Activated CD8-positive, alpha-beta memory T cell treated with anti-CD3 and anti-CD28 coated beads, Interleukin-2, amount 10 ng/mL, durations not matched to agents 7 days and 5 days (primary cell): ENCODE data around the gene TMTC3. TPM values are rescaled to one million over a fixed set of nuclear protein-coding genes. Genes with fewer than 3 reads are reported as not detected.

Experiments used
- ATAC-seq: fragments of 150-1000 bp; cut with Tn5 transposase; one replicate; pipeline ENCODE4 v1.10.0; 2021; ENCODE audit warnings: moderate library complexity
- CTCF ChIA-PET: fragments of 350-600 bp; sonication (Branson Sonifier 250); formaldehyde crosslinking; loops from one replicate; lab custom pipeline; 2021; ENCODE audit warnings: antibody characterized with exemption; lab: Charles Lee
- DNase-seq: peaks from one replicate; pipeline ENCODE4 v3.0.0-alpha.2; 2020
- H3K27ac Mint-ChIP-seq: one replicate; pipeline ENCODE4 v1.8.0; 2021; ENCODE audit warnings: mild to moderate bottlenecking, mixed read lengths
- H3K27me3 Mint-ChIP-seq: one replicate; pipeline ENCODE4 v1.8.0; 2021; ENCODE audit warnings: mixed read lengths
- H3K36me3 Mint-ChIP-seq: one replicate; pipeline ENCODE4 v1.8.0; 2021; ENCODE audit warnings: mild to moderate bottlenecking, mixed read lengths
- H3K4me1 Mint-ChIP-seq: one replicate; pipeline ENCODE4 v1.8.0; 2021; ENCODE audit warnings: mixed read lengths
- H3K4me3 Mint-ChIP-seq: one replicate; pipeline ENCODE4 v1.8.0; 2021; ENCODE audit warnings: mild to moderate bottlenecking, moderate library complexity, mixed read lengths
- H3K9me3 Mint-ChIP-seq: one replicate; pipeline ENCODE4 v1.8.0; 2022; ENCODE audit warnings: low read depth, mixed read lengths
- total RNA-seq, 2 experiments: library from RNA; stranded (reverse); gene quantifications; one replicate each; pipeline ENCODE4 v1.2.3, GENCODE V29; 2021

The TMTC3 gene
- total RNA-seq, 2 experiments from 2014 or later, result 5.9 to 7.6 TPM

DNA sequence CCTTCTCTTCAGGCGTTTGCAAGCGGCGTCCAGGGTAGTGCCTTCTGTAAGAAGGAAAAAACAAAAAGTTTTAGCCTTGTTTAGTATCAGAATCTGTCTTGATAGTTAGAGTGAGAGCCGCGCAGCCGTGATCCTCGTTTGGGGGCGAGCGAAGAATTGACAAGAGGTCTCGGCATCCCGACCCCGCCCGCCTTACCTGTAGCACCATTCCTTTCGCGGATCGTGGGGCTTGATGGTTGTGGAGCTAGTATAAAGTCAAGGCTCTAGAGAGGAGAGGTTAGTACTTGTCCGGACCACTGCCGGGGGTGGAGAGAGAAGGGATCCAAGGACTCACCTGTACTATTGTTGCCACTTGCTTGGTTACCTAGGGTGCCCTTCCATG is 494 bp downstream of the TMTC3 start:
- Mint-ChIP-seq H3K4me3 (peak overlapping the region; percentile 87), H3K27ac (peak overlapping the region; percentile 92), H3K9me3 (no peaks in the 10 kb centered on the region), H3K4me1 (peaks cover 37% of the 10 kb centered on the region), H3K36me3 (peaks cover 19% of the 10 kb centered on the region), H3K27me3 (no peaks in the 10 kb centered on the region)
- peak; percentile 59 for DNase-seq
- CTCF ChIA-PET, result interaction anchor here (0.8 to 1.4 kb wide), 2 partner anchors 9 to 157 kb away, joined by 3 to 4 read pairs; no protein-coding TSS in a partner anchor
- peak; percentile 1 for ATAC-seq

DNA sequence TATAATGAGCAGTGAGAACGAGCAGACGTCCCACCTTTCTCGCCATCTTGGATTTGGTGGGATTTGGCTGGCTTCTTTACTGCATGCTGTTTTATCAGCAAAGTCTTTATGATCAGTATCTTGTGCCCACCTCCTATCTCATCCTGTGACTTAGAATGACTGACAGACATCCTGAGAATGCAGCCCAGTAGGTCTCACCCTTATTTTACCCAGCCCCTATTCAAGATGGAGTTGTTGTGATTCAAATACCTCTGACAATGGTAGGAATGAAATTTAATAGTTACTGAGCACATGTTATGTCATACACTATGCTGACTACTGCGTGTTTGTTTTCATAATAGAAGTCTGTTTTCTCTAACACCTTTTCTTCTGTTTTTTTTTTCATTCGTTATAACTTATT is 1.9 kb downstream of the TMTC3 start:
- Mint-ChIP-seq H3K9me3 (no peaks in the 10 kb centered on the region), H3K27me3 (no peaks in the 10 kb centered on the region), H3K27ac (no peak overlapping the region), H3K4me1 (peaks cover 37% of the 10 kb centered on the region), H3K4me3 (no peak overlapping the region), H3K36me3 (peaks cover 9% of the 10 kb centered on the region)
- ATAC-seq, result no peak
- no peak for DNase-seq
- CTCF ChIA-PET, result no interaction called here

DNA sequence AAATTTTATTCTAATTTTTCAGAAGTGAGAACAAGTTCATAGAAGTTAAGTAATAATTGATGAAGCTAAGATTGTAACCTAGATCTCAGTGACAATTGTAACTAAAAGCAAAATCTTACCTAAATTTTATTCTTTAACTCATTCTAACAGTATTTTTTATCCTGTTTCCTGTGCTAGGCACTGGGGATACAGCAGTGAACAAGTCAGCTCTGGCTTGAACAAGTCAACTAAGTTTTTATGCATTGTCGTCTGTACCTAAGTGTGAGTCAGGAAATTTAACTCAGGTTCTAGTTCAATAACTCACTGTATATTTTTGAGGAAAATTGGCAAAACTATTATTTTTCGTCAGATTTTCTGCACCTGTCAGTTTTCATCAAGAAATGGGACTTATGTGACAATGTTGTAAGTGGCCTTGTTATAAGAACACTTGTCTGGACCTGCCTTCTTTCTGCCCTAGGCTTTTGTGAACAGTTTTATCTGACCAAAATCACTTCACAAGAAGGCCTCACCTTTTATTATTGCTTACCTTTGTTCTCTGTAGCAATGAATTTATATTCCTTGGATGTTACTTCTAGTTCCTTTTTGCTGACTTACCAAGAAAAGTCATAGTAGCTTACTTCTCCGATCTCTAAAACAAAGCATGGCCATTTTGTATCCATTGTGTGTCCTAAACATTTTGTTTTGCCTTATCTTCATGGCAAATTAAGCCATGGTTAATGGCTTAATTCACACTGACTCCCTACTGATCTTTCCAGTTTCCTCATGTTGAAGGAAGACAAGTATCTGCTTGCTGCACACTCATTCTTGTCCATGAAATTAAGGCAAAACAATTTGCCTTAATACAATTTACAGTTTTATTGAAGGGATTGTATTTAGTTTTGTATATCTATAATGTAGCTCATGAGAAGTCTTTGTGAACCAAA is 2.7 kb downstream of the TMTC3 start:
- CTCF ChIA-PET, result no interaction called here
- DNase-seq, result no peak
- Mint-ChIP-seq H3K36me3 (peaks cover 11% of the 10 kb centered on the region), H3K27ac (no peak overlapping the region), H3K4me1 (peaks cover 37% of the 10 kb centered on the region), H3K4me3 (no peak overlapping the region), H3K27me3 (no peaks in the 10 kb centered on the region), H3K9me3 (no peaks in the 10 kb centered on the region)
- no peak for ATAC-seq

DNA sequence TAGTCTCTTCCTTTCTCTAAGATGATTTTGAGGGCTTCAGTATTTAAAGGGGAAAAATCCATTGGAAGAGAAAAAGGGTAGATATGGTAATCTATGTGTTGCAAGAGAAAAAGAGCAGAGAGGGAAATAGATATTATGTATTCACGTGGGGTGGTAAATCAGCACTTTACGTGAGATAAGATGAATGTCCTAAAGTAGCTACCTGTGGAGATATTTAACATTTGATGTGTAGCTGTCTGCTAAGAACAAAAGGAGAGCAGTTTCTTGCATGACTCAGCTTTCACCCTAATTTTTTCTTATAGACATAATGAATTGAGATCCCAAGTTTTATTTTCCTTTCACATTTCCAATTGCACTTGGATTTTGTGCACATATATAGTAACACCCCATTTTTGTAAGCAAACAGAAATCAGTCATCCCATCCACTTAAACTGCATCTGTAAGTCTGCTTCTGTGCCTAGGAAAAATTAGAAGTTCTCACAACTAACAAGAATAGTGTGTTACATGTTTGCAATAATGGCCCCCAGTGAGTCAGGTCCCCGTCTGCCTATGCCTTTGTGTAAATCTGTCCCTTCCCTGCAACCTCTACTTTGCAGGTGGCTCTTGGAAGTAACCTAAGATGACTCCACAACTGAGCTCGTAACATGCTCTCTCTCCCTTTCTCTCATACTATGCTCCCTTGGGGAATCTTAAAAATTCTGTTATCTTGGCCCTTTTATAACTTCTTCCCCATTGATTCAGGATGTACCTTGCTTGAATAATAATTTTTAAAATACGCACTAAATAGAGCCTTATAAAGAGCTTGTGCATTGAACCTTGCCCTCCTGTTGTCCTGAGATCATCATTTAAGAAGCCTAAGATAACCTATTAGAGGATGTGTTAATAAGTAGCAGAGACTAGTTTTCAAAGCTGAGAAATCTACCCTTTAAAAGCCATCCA is 3.7 kb downstream of the TMTC3 start:
- Mint-ChIP-seq H3K27me3 (no peaks in the 10 kb centered on the region), H3K4me3 (no peak overlapping the region), H3K27ac (no peak overlapping the region), H3K36me3 (peaks cover 13% of the 10 kb centered on the region), H3K4me1 (peaks cover 32% of the 10 kb centered on the region), H3K9me3 (no peaks in the 10 kb centered on the region)
- no peak for DNase-seq
- CTCF ChIA-PET, result no interaction called here
- ATAC-seq, result no peak

DNA sequence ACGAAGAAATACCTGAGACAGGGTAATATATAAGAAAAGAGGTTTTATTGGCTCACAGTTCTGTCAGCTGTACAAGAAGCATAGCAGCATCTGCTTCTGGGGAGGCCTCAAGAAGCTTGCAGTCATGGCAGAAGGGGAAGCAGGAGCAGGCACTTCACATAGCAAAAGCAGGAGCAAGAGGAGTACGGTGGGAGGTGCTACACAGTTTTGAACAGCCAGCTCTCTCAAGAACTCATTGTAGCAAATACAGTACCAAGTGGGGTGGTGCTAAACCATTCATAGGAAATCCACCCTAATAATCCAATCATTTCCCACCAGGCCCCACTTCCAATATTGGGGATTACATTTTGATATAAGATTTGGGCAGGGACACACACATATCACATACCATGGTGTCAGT is 8.0 kb downstream of the TMTC3 start:
- H3K36me3 Mint-ChIP-seq, result peaks cover 10% of the 10 kb centered on the region
- no peak overlapping the region for H3K4me3 Mint-ChIP-seq
- CTCF ChIA-PET, result no interaction called here
- no peaks in the 10 kb centered on the region for H3K9me3 Mint-ChIP-seq
- DNase-seq (no peak), ATAC-seq (no peak)
- H3K4me1 Mint-ChIP-seq, result peaks cover 11% of the 10 kb centered on the region
- no peaks in the 10 kb centered on the region for H3K27me3 Mint-ChIP-seq
- no peak overlapping the region for H3K27ac Mint-ChIP-seq

DNA sequence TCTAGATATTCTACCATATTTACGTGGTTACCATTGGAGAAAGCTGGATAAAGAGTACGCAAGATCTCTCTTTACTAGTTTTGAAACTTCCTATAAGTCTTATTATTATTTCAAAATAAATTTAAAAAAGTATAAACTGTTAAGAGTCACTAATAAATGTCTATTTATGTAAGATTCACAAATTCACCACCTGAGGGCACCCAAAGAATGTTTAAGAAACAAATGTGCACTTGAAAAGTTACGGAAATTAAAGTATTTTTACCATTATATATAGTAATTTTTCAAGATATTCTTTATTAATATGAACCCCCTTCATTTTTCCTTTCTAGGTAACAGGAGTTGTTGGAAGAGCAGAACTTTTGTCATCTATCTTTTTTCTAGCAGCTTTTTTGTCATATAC is 11.9 kb downstream of the TMTC3 start:
- DNase-seq (no peak), ATAC-seq (no peak)
- CTCF ChIA-PET, result interaction anchor here (1.0 kb wide), 1 partner anchor 12 kb away, joined by 3 read pairs; the partner anchor contains the start of genes CEP290 and TMTC3
- Mint-ChIP-seq H3K27me3 (no peaks in the 10 kb centered on the region), H3K4me3 (no peak overlapping the region), H3K4me1 (peaks cover 3% of the 10 kb centered on the region), H3K27ac (no peak overlapping the region), H3K36me3 (peaks cover 13% of the 10 kb centered on the region), H3K9me3 (no peaks in the 10 kb centered on the region)

DNA sequence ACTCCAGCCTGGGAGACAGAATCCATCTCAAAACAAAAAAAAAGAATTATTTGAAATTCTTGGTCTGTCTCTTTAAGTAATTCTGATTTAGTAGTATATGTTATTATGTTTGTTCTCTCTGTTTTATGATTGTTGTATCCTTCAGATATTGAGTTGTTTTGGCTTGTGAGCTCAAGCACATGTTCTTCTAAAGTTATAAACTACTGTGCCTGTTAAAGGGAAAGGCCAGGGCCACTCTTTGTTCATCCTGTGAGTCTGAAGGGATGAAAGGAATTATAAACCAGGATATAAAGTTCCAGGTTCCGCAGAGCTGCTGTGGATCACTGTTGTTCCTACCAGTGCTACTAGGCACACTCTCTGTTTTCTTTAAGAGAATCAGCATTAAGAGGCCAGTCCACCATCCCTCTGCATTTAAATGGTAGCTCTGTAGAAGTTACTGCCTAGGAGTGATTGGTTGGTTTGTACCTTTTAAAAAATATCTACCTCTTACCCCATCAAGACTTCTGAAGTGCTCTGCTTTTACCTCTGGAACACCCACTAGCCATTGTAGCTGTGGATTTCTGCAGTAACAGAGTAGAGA is 14.1 kb downstream of the TMTC3 start:
- H3K9me3 Mint-ChIP-seq, result no peaks in the 10 kb centered on the region
- H3K4me1 Mint-ChIP-seq, result peaks cover 3% of the 10 kb centered on the region
- DNase-seq (no peak), ATAC-seq (no peak)
- CTCF ChIA-PET, result no interaction called here
- no peaks in the 10 kb centered on the region for H3K27me3 Mint-ChIP-seq
- H3K36me3 Mint-ChIP-seq, result peaks cover 12% of the 10 kb centered on the region
- H3K4me3 Mint-ChIP-seq, result no peak overlapping the region
- no peak overlapping the region for H3K27ac Mint-ChIP-seq

DNA sequence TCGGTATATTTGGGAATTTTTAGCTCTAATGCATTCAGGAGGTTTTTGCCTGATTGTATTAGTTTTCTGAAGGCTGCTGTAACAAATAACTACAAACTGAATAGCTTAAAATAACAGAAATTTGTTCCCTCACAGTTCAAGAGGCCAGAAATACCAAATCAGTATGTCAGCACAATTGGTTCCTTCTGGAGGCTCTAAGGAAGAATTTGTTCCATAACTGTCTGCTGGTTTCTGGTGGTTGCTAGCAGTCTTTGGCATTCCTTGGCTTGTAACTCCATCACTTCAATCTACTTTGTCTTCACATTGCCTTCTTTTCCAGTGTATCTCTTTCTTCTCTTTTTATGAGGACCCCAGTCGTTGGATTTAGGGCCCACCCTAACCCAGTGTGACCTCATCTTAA is 21.3 kb downstream of the TMTC3 start:
- ATAC-seq, result no peak

DNA sequence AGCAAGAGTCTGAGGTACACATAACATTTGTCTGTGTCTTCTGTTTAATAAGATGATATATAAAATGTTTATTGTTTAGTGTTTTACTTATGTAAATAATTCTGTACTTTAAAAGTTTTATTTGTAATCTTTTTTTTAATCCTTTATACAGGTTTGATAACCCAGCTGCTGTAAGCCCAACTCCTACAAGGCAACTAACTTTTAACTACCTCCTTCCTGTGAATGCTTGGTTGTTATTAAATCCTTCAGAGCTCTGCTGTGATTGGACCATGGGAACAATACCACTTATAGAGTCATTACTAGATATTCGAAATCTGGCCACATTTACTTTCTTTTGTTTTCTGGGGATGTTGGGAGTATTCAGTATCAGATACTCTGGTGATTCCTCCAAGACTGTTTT is 24.1 kb downstream of the TMTC3 start:
- DNase-seq (no peak), ATAC-seq (no peak)
- no peak overlapping the region for H3K4me3 Mint-ChIP-seq
- no peaks in the 10 kb centered on the region for H3K4me1 Mint-ChIP-seq
- H3K27me3 Mint-ChIP-seq, result no peaks in the 10 kb centered on the region
- no peak overlapping the region for H3K27ac Mint-ChIP-seq
- CTCF ChIA-PET, result no interaction called here
- H3K9me3 Mint-ChIP-seq, result no peaks in the 10 kb centered on the region
- H3K36me3 Mint-ChIP-seq, result peaks cover 49% of the 10 kb centered on the region

More for the DNA sequence above, 21.3 kb downstream of the TMTC3 start:
- no peaks in the 10 kb centered on the region for H3K27me3 Mint-ChIP-seq
- H3K9me3 Mint-ChIP-seq, result no peaks in the 10 kb centered on the region
- peaks cover 45% of the 10 kb centered on the region for H3K36me3 Mint-ChIP-seq
- CTCF ChIA-PET, result no interaction called here
- H3K27ac Mint-ChIP-seq, result no peak overlapping the region
- H3K4me3 Mint-ChIP-seq, result no peak overlapping the region
- H3K4me1 Mint-ChIP-seq, result no peaks in the 10 kb centered on the region
- no peak for DNase-seq

DNA sequence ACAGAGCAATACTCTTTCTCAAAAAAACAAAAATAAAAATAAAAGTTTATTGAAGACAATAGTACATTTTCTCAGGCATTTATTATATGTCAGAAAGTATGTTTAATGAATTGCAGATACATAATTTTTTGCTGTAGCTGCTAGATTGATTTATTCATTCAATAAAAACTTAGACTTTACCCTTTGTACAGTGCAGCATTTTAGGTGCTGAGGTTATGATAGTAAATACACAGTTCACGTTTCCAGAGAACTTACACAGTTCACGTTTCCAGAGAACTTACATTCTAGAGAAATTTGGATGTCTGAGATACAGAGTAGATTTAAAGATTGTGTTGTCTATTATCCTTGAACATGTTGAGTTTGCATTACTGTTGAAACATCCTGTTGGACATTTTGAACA is 25.3 kb downstream of the TMTC3 start:
- Mint-ChIP-seq H3K9me3 (no peaks in the 10 kb centered on the region), H3K36me3 (peaks cover 52% of the 10 kb centered on the region), H3K4me1 (no peaks in the 10 kb centered on the region), H3K27ac (no peak overlapping the region), H3K4me3 (no peak overlapping the region), H3K27me3 (no peaks in the 10 kb centered on the region)
- CTCF ChIA-PET, result no interaction called here
- ATAC-seq (no peak), DNase-seq (no peak)

DNA sequence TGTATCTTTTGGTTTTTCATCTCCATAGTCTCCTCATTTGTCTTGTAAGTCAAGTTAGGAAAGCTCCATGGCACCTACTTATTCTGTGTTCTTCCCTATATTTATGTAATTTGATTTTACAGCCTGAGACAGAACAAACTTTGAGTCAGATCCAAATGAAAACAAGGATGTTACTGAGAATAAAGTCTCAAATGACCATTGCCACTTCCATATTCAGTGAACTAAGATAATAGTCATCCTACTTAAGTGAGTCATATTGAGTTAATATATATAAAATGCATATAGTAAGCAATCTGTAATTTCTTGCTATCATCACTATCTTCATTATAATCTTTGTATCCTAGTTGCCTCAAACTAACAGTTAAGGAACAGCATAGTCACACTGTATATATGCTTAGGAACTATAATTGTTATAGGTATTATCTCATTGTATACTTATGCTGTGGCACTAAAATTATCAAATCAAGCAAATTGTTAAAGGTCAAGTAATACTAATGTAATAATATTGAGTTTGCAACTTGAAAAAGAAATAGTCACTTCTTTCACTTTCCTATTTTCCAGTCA is 30.8 kb downstream of the TMTC3 start:
- H3K4me3 Mint-ChIP-seq, result no peak overlapping the region
- no peak overlapping the region for H3K27ac Mint-ChIP-seq
- H3K9me3 Mint-ChIP-seq, result no peaks in the 10 kb centered on the region
- no peaks in the 10 kb centered on the region for H3K27me3 Mint-ChIP-seq
- no peaks in the 10 kb centered on the region for H3K4me1 Mint-ChIP-seq
- peaks cover 49% of the 10 kb centered on the region for H3K36me3 Mint-ChIP-seq
- DNase-seq (no peak), ATAC-seq (no peak)
- CTCF ChIA-PET, result no interaction called here

DNA sequence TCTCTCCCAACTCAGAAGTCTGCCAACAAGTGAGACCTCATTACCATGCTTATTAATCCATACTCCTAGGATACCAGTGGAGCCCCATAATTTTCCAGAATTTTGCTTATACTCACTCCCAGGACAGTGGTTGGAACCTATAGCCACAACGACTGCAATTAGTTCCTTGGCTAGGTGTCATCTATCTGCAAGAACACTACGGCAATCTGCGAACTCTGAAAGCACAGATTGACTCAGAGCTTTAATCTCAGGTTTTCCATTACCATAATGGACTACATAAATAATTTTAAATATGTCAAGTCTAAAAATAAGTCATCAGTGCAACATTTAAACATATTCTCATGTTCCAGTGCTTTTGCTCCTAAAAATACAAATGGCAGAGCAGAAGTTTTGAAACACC is 33.4 kb downstream of the TMTC3 start:
- H3K27me3 Mint-ChIP-seq, result no peaks in the 10 kb centered on the region
- no peak overlapping the region for H3K4me3 Mint-ChIP-seq
- ATAC-seq (no peak), DNase-seq (no peak)
- H3K27ac Mint-ChIP-seq, result no peak overlapping the region
- H3K36me3 Mint-ChIP-seq, result peaks cover 50% of the 10 kb centered on the region
- no peaks in the 10 kb centered on the region for H3K4me1 Mint-ChIP-seq
- CTCF ChIA-PET, result no interaction called here
- no peaks in the 10 kb centered on the region for H3K9me3 Mint-ChIP-seq

DNA sequence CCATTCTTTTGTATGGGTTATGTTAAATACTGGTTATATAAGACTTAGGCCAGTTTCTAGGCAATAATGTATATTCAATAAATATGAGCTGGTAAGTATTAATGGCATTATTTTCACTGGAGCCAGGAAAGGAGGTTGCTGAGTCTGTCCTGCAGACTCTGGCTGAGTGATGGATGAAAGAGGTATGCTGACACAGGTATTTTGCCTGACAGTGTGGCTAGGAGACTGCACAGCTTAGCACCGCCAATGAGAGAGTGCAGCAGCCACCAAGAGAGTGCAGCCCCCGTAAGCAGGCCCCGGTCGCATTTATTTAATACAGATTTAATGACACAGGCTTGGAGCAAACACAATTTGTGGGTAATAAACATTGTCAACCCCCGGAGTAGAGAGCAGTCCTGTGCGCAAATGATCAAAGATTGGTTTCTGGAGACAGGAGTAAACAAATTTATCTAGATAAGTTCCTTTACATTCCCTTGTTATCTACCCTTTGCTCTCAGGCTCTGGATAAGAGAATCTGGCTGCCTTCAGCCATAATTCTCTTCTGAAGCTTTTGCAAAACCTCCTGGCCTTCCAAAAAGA is 37.4 kb downstream of the TMTC3 start:
- CTCF ChIA-PET, result no interaction called here
- no peak overlapping the region for H3K27ac Mint-ChIP-seq
- no peaks in the 10 kb centered on the region for H3K4me1 Mint-ChIP-seq
- H3K9me3 Mint-ChIP-seq, result no peaks in the 10 kb centered on the region
- H3K4me3 Mint-ChIP-seq, result no peak overlapping the region
- H3K36me3 Mint-ChIP-seq, result peaks cover 38% of the 10 kb centered on the region
- no peak for DNase-seq
- no peak for ATAC-seq
- H3K27me3 Mint-ChIP-seq, result no peaks in the 10 kb centered on the region
